CD8-positive, alpha-beta memory T cell (primary cell): ENCODE results near the gene PACS1. TPM values are rescaled to one million over a fixed set of nuclear protein-coding genes. Genes with fewer than 3 reads are reported as not detected.
"Not testable (repeated sequence)": the region's sequence is repeated elsewhere in the genome, so short reads cannot be mapped to it uniquely, and the experiment has no call there.

ENCODE experiments used
- CTCF ChIA-PET: fragments of 350-600 bp; sonication (Branson Sonifier 250); formaldehyde crosslinking; loops from one replicate; lab custom pipeline; 2021; ENCODE audit warnings: antibody characterized with exemption; lab: Charles Lee
- POLR2A ChIA-PET: fragments of 350-600 bp; sonication (Branson Sonifier 250); formaldehyde crosslinking; loops from one replicate; lab custom pipeline; 2021; ENCODE audit warnings: antibody characterized with exemption; lab: Charles Lee
- DNase-seq, 5 donors: peaks; one replicate each; pipeline versions ENCODE4 v3.0.0 to v3.0.0-alpha.2; 2020 to 2022; ENCODE audit warnings: mixed read lengths in 1 of 5
- H3K27ac ChIP-seq: one replicate; pipeline ENCODE4 v1.7.0; 2013; ENCODE audit warnings: low read depth, mild to moderate bottlenecking, low read length, moderate library complexity
- H3K27me3 ChIP-seq: 2 replicates; pipeline ENCODE4 v1.7.0; 2013; ENCODE audit warnings: low read length, mild to moderate bottlenecking; ENCODE audit not compliant: insufficient read depth, poor library complexity, severe bottlenecking
- H3K36me3 ChIP-seq: 2 replicates; pipeline ENCODE4 v1.7.0; 2013; ENCODE audit warnings: mild to moderate bottlenecking, low read length, moderate library complexity; ENCODE audit not compliant: insufficient read depth
- H3K4me1 ChIP-seq: 2 replicates; pipeline ENCODE4 v1.7.0; 2013; ENCODE audit warnings: mild to moderate bottlenecking, low read length, moderate library complexity; ENCODE audit not compliant: insufficient read depth
- H3K4me3 ChIP-seq: 2 replicates; pipeline ENCODE4 v1.7.0; 2013; ENCODE audit warnings: mild to moderate bottlenecking, low read length
- H3K9me3 ChIP-seq: 2 replicates; pipeline ENCODE4 v1.7.0; 2013; ENCODE audit warnings: mild to moderate bottlenecking, low read length
- H3K27ac Mint-ChIP-seq, 8 donors: one replicate each; pipeline ENCODE4 v1.8.0; 2020 to 2021; ENCODE audit warnings: mixed read lengths in 8 of 8, mild to moderate bottlenecking in 6 of 8, inconsistent platforms in 3 of 8, moderate library complexity in 3 of 8
- H3K27me3 Mint-ChIP-seq, 2 donors: one replicate each; pipeline ENCODE4 v1.8.0; 2020 to 2021; ENCODE audit warnings: mixed read lengths in 2 of 2, mild to moderate bottlenecking in 1 of 2, moderate library complexity in 1 of 2
- H3K36me3 Mint-ChIP-seq, 3 donors: one replicate each; pipeline ENCODE4 v1.8.0; 2020 to 2021; ENCODE audit warnings: mixed read lengths in 3 of 3, inconsistent platforms in 1 of 3, mild to moderate bottlenecking in 1 of 3
- H3K4me1 Mint-ChIP-seq, 3 donors: one replicate each; pipeline ENCODE4 v1.8.0; 2020 to 2021; ENCODE audit warnings: mixed read lengths in 3 of 3, inconsistent platforms in 1 of 3, mild to moderate bottlenecking in 1 of 3
- H3K4me3 Mint-ChIP-seq, 7 donors: one replicate each; pipeline ENCODE4 v1.8.0; 2020 to 2021; ENCODE audit warnings: mixed read lengths in 7 of 7, mild to moderate bottlenecking in 6 of 7, moderate library complexity in 4 of 7, inconsistent platforms in 2 of 7
- H3K9me3 Mint-ChIP-seq, 5 donors: one replicate each; pipeline ENCODE4 v1.8.0; 2020 to 2022; ENCODE audit warnings: mixed read lengths in 5 of 5, mild to moderate bottlenecking in 3 of 5, moderate library complexity in 2 of 5, inconsistent platforms in 1 of 5
- polyA plus RNA-seq: library from polyadenylated mRNA; unstranded; fragments of 300-500 nt; fragmentation: Illumina TruSeq; gene quantifications from one replicate; pipeline ENCODE4 v1.2.3, GENCODE V29; 2021
- total RNA-seq, 2 experiments: library from RNA; stranded (reverse); gene quantifications; one replicate each; pipeline ENCODE4 v1.2.3, GENCODE V29; 2021

Gene PACS1
- total and polyA plus RNA-seq, 3 experiments from 2014 or later, result 73.3 to 86.1 (median 77.4) TPM

GRCh38 chr11:66274219-66274618 is 204.1 kb downstream of the PACS1 start:
- H3K27me3 Mint-ChIP-seq, result peaks cover 0 to 2% of the 10 kb centered on the region in 2 donors
- H3K4me1 Mint-ChIP-seq, result peaks cover 51 to 65% (median 52%) of the 10 kb centered on the region in 3 donors
- H3K27ac Mint-ChIP-seq, result peak overlapping the region in 3 of 8 donors; percentile 3 to 91 (median 57)
- Histone ChIP-seq H3K27ac (no peak overlapping the region), H3K36me3 (peaks cover 36% of the 10 kb centered on the region), H3K4me1 (peaks cover 56% of the 10 kb centered on the region), H3K9me3 (no peaks in the 10 kb centered on the region), H3K27me3 (no peaks in the 10 kb centered on the region), H3K4me3 (no peak overlapping the region)
- H3K9me3 Mint-ChIP-seq, result no peaks in the 10 kb centered on the region
- no peak for DNase-seq
- ChIA-PET POLR2A (no interaction called here), CTCF (interaction anchor here (4.1 kb wide), 1 partner anchor 8 kb away, joined by 25 read pairs; no protein-coding TSS in a partner anchor)
- H3K4me3 Mint-ChIP-seq, result peak overlapping the region in 2 of 7 donors; percentile 6 to 38
- peaks cover 9 to 63% (median 13%) of the 10 kb centered on the region in 3 donors for H3K36me3 Mint-ChIP-seq

- Histone ChIP-seq H3K4me1 (peaks cover 45% of the 10 kb centered on the region), H3K9me3 (no peaks in the 10 kb centered on the region), H3K36me3 (peaks cover 36% of the 10 kb centered on the region), H3K27ac (no peak overlapping the region), H3K27me3 (no peaks in the 10 kb centered on the region), H3K4me3 (no peak overlapping the region)
- H3K27me3 Mint-ChIP-seq, result peaks cover 0 to 2% of the 10 kb centered on the region in 2 donors
- DNase-seq, result no peak
- no peaks in the 10 kb centered on the region for H3K9me3 Mint-ChIP-seq
- H3K4me1 Mint-ChIP-seq, result peaks cover 39 to 59% (median 45%) of the 10 kb centered on the region in 3 donors
- H3K4me3 Mint-ChIP-seq, result peak overlapping the region in 1 of 7 donors; percentile 61
- H3K36me3 Mint-ChIP-seq, result peaks cover 9 to 59% (median 13%) of the 10 kb centered on the region in 3 donors
- POLR2A ChIA-PET, result no interaction called here
- peak overlapping the region in 2 of 8 donors; percentile 36 to 67 for H3K27ac Mint-ChIP-seq
- CTCF ChIA-PET, result no interaction called here
These were observed 205.3 kb downstream of the PACS1 start for GRCh38 chr11:66275396-66275795.

GRCh38 chr11:66275984-66276612 is 206.0 kb downstream of the PACS1 start:
- Histone ChIP-seq H3K27me3 (no peaks in the 10 kb centered on the region), H3K4me3 (no peak overlapping the region), H3K36me3 (peaks cover 36% of the 10 kb centered on the region), H3K9me3 (no peaks in the 10 kb centered on the region), H3K4me1 (peaks cover 39% of the 10 kb centered on the region), H3K27ac (no peak overlapping the region)
- Mint-ChIP-seq H3K27me3 (peaks cover 0 to 5% of the 10 kb centered on the region in 2 donors), H3K36me3 (peaks cover 6 to 55% (median 13%) of the 10 kb centered on the region in 3 donors), H3K9me3 (no peaks in the 10 kb centered on the region), H3K27ac (peak overlapping the region in 2 of 8 donors; percentile 45 to 69), H3K4me3 (no peak overlapping the region), H3K4me1 (peaks cover 36 to 57% (median 44%) of the 10 kb centered on the region in 3 donors)
- no peak for DNase-seq
- ChIA-PET CTCF (no interaction called here), POLR2A (no interaction called here)

- not testable (repeated sequence) for H3K27me3 Mint-ChIP-seq, H3K4me3 ChIP-seq, H3K27me3 ChIP-seq, H3K27ac ChIP-seq, H3K9me3 ChIP-seq, H3K9me3 Mint-ChIP-seq, DNase-seq
- Histone ChIP-seq H3K36me3 (peaks cover 36% of the 10 kb centered on the region), H3K4me1 (peaks cover 37% of the 10 kb centered on the region)
- ChIA-PET CTCF (interaction anchor here (0.8 kb wide), 1 partner anchor 12 kb away, joined by 3 read pairs; the partner anchor contains the start of gene YIF1A), POLR2A (interaction anchor here (0.8 to 1.0 kb wide), 2 partner anchors 11 to 13 kb away, joined by 3 to 4 read pairs; partner anchors contain the start of gene YIF1A)
- Mint-ChIP-seq H3K36me3 (peaks cover 6 to 53% (median 13%) of the 10 kb centered on the region in 3 donors), H3K27ac (peak overlapping the region in 3 of 8 donors; percentile 15 to 69 (median 60)), H3K4me3 (peak overlapping the region in 4 of 7 donors; percentile 7 to 57 (median 46)), H3K4me1 (peaks cover 39 to 60% (median 46%) of the 10 kb centered on the region in 3 donors)
These were observed 206.5 kb downstream of the PACS1 start for GRCh38 chr11:66276619-66277018.

- ChIA-PET POLR2A (interaction anchor here (0.8 to 1.0 kb wide), 2 partner anchors 11 to 12 kb away, joined by 3 to 4 read pairs; partner anchors contain the start of gene YIF1A), CTCF (interaction anchor here (0.8 kb wide), 1 partner anchor 12 kb away, joined by 3 read pairs; the partner anchor contains the start of gene YIF1A)
- Mint-ChIP-seq H3K27ac (peak overlapping the region in 7 of 8 donors; percentile 21 to 79 (median 66)), H3K4me1 (peaks cover 37 to 59% (median 43%) of the 10 kb centered on the region in 3 donors), H3K4me3 (peak overlapping the region in 5 of 7 donors; percentile 7 to 57 (median 44)), H3K36me3 (peaks cover 6 to 48% (median 13%) of the 10 kb centered on the region in 3 donors)
- not testable (repeated sequence) for H3K9me3 Mint-ChIP-seq, H3K27ac ChIP-seq, H3K27me3 ChIP-seq, H3K27me3 Mint-ChIP-seq, DNase-seq, H3K9me3 ChIP-seq, H3K4me3 ChIP-seq
- peaks cover 31% of the 10 kb centered on the region for H3K36me3 ChIP-seq
- peaks cover 37% of the 10 kb centered on the region for H3K4me1 ChIP-seq
These were observed 207.0 kb downstream of the PACS1 start for GRCh38 chr11:66277064-66277463.

GRCh38 chr11:66277471-66278362 is 207.6 kb downstream of the PACS1 start, which contains the start of gene CNIH2:
TSS of gene CNIH2 (plus strand) at chr11:66278175. CDS start at chr11:66278457, 282 bp downstream.
- Mint-ChIP-seq H3K9me3 (no peaks in the 10 kb centered on the region), H3K4me1 (peaks cover 37 to 59% (median 43%) of the 10 kb centered on the region in 3 donors), H3K4me3 (peak within 1 kb of the TSS; percentile 61 to 89 (median 67)), H3K36me3 (peaks cover 2 to 42% (median 9%) of the 10 kb centered on the region in 3 donors), H3K27ac (peak within 1 kb of the TSS; percentile 19 to 96 (median 81)), H3K27me3 (peaks cover 0 to 7% of the 10 kb centered on the region in 2 donors)
- ChIA-PET CTCF (interaction anchor here (0.8 to 1.1 kb wide), 2 partner anchors 11 to 22 kb away, joined by 3 to 8 read pairs; partner anchors contain the start of gene YIF1A), POLR2A (interaction anchor here (0.8 to 1.0 kb wide), 2 partner anchors 11 to 12 kb away, joined by 3 to 4 read pairs; partner anchors contain the start of gene YIF1A)
- H3K36me3 ChIP-seq, result peaks cover 25% of the 10 kb centered on the region
- H3K27ac ChIP-seq, result no peak within 1 kb of the TSS
- H3K27me3 ChIP-seq, result no peaks in the 10 kb centered on the region
- peak in 4 of 5 donors; percentile 45 to 54 (median 50) for DNase-seq
- no peak within 1 kb of the TSS for H3K4me3 ChIP-seq
- peaks cover 35% of the 10 kb centered on the region for H3K4me1 ChIP-seq
- H3K9me3 ChIP-seq, result no peaks in the 10 kb centered on the region

GRCh38 chr11:66278363-66279091 is 208.5 kb downstream of the PACS1 start:
- peaks cover 36 to 57% (median 41%) of the 10 kb centered on the region in 3 donors for H3K4me1 Mint-ChIP-seq
- ChIA-PET POLR2A (interaction anchor here (0.6 to 1.0 kb wide), 4 partner anchors 11 to 944 kb away, joined by 3 to 6 read pairs (median 4); partner anchors contain the start of gene YIF1A), CTCF (interaction anchor here (1.1 kb wide), 1 partner anchor 22 kb away, joined by 8 read pairs; no protein-coding TSS in a partner anchor)
- Histone ChIP-seq H3K27ac (no peak overlapping the region), H3K36me3 (peaks cover 17% of the 10 kb centered on the region), H3K27me3 (no peaks in the 10 kb centered on the region), H3K9me3 (no peaks in the 10 kb centered on the region), H3K4me3 (no peak overlapping the region), H3K4me1 (peaks cover 32% of the 10 kb centered on the region)
- peaks cover 0 to 7% of the 10 kb centered on the region in 2 donors for H3K27me3 Mint-ChIP-seq
- peaks cover 2 to 34% (median 5%) of the 10 kb centered on the region in 3 donors for H3K36me3 Mint-ChIP-seq
- peak overlapping the region in 7 of 8 donors; percentile 19 to 96 (median 85) for H3K27ac Mint-ChIP-seq
- H3K4me3 Mint-ChIP-seq, result peak overlapping the region; percentile 61 to 89 (median 67)
- no peaks in the 10 kb centered on the region for H3K9me3 Mint-ChIP-seq
- DNase-seq, result peak in 1 of 5 donors; percentile 63
